ENCODE data around the gene ZSCAN10. TPM values are rescaled to one million over a fixed set of nuclear protein-coding genes. Genes with fewer than 3 reads are reported as not detected.

Gene ZSCAN10
- total RNA-seq, 1 experiment from 2014 or later: 207 TPM

- Histone ChIP-seq H3K79me2 (ENCODE audit: insufficient read depth, low read length) (no peaks in the 10 kb centered on the region), H3K9me3 (ENCODE audit: control insufficient read depth, low read depth, low read length) (no peaks in the 10 kb centered on the region), H3K27me3 (ENCODE audit: insufficient read depth, low read length) (no peaks in the 10 kb centered on the region), H4K5ac (ENCODE audit: insufficient read length, low read depth, low read length) (no peak overlapping the region), H3K56ac (ENCODE audit: insufficient read length, low read depth, low read length) (no peak overlapping the region), H2AFZ (ENCODE audit: low read length) (no peak overlapping the region), H3K18ac (ENCODE audit: insufficient read length, low read depth, low read length) (no peak overlapping the region), H3T11ph (ENCODE audit: low read length) (no peak overlapping the region), H3K23ac (ENCODE audit: insufficient read length, low read depth, low read length) (no peak overlapping the region), H3K27ac (ENCODE audit: insufficient read length, low read depth, low read length) (no peak overlapping the region), H2BK12ac (ENCODE audit: insufficient read length, low read depth, low read length) (no peak overlapping the region), H3K79me1 (ENCODE audit: insufficient read depth, low read depth, low read length, poor library complexity, severe bottlenecking) (no peaks in the 10 kb centered on the region), H4K91ac (ENCODE audit: insufficient read length, low read depth, low read length) (no peak overlapping the region), H3K9ac (ENCODE audit: extremely low read depth, insufficient read length, low read length) (no peak overlapping the region), H3K4ac (ENCODE audit: low read depth, low read length) (no peak overlapping the region), H2BK20ac (ENCODE audit: low read depth, low read length, poor library complexity, severe bottlenecking) (no peak overlapping the region), H4K8ac (replicated peaks; ENCODE audit: insufficient read length, low read depth, low read length) (no peak overlapping the region), H3K23me2 (ENCODE audit: insufficient read length, low read depth, low read length, poor library complexity, severe bottlenecking) (peaks cover 14% of the 10 kb centered on the region), H3K4me1 (ENCODE audit: insufficient read depth, low read length) (no peaks in the 10 kb centered on the region), H2AK5ac (ENCODE audit: insufficient read length, low read length) (no peak overlapping the region), H3K14ac (ENCODE audit: insufficient read depth, low read length) (no peak overlapping the region), H3K4me2 (ENCODE audit: insufficient read depth, insufficient read length, low read length) (no peak overlapping the region), H4K20me1 (ENCODE audit: control insufficient read depth, insufficient read depth, insufficient read length) (no peaks in the 10 kb centered on the region), H2BK15ac (ENCODE audit: low read depth, low read length) (no peak overlapping the region), H2BK5ac (ENCODE audit: insufficient read length, low read length) (no peak overlapping the region), H2BK120ac (ENCODE audit: low read depth, low read length, poor library complexity, severe bottlenecking) (no peak overlapping the region)
- no peak overlapping the region for H3K27ac Mint-ChIP-seq
- peaks cover 24 to 29% of the 10 kb centered on the region in 2 experiments for H3K4me1 Mint-ChIP-seq
- DNase-seq: no peak
- H3K36me3 Mint-ChIP-seq (ENCODE audit: insufficient read depth in 1 of 3, low read depth in 3 of 3): peaks cover 0 to 1% (median 0%) of the 10 kb centered on the region in 3 experiments; a peak in 3 of 7 replicates
- H3K4me3 Mint-ChIP-seq: no peak overlapping the region
- WGBS (ENCODE audit: extremely low coverage, insufficient read length, low lambda C conversion rate): no CpG with 5 or more reads among the region's 6 CpGs
- peaks cover 19% of the 10 kb centered on the region for H3K27me3 Mint-ChIP-seq (ENCODE audit: low read depth)
- H3K9me3 Mint-ChIP-seq: no peaks in the 10 kb centered on the region; a peak in 1 of 5 replicates
- no peak for TF ChIP-seq CTCF (conservative IDR thresholded peaks at IDR 0.05)
Observed at GRCh38 chr16:3062553-3062952, 36.5 kb downstream of the ZSCAN10 start.

All from H9 (cell line).